HG02571 (cell line): ENCODE results near the gene PRKG1.

Experiments used
- ATAC-seq: cut with Tn5 transposase; IDR thresholded peaks from one replicate; pipeline ENCODE4 v1.9.1; 2021; ENCODE audit warnings: mild to moderate bottlenecking, moderate library complexity; ENCODE audit not compliant: unreplicated experiment

The PRKG1 gene

DNA sequence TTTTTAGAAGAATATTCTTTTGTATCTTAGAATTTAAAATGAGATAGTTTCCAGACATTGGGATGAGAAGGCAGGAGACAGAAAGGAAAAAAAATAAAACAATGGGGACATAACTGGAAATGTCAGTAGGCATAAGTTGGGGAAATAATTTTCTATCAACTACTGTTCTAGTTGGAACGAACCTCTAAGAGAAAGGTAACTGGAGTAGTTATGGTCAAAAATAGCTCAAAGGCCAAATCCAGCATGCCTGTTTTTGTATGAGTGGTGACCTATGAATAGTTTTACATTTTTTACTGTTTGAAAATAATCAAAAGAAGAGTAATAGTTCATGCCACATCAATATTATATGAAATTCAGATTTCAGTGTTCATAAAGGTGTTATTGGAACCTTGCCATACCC lies 877.3 kb downstream of the PRKG1 start:
- no peak for ATAC-seq

DNA sequence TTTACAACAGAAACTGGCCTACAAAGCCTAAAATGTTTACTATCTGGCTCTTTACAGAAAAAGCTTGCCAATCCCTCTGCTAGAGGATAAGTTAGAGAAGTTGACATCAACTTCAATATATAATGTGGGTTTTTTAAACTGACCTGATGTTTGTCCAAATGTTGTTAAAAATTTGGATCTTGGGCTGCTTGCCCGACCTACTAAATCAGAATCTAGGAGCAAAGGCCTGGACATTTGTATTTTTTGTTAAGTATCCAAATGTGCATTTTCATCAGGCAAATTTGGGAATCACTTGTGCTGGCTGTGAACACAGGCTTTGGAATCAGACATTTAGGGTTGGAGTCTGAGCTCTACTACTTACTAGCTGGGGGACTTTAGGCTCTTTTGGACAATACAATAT lies 877.8 kb downstream of the PRKG1 start:
- ATAC-seq, result no peak

DNA sequence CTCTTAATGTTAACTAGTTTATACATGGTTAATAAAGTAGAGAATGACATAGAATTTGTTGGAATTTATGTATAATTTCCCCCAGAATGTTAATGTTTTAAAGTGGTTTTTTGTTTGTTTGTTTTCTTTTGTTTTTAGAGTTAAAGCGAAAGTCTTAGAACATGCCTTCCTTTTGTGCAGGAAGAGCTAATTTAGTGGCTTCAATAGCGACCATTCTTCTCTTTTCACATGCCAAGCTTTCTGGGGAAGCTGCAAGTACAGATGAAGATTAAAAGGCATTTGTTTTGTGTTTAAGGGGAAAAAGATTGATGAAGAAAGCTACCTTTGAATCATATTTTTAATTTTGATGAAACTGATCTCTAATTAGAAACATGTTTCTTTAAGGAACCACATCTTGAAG lies 881.4 kb downstream of the PRKG1 start:
- ATAC-seq, result no peak

DNA sequence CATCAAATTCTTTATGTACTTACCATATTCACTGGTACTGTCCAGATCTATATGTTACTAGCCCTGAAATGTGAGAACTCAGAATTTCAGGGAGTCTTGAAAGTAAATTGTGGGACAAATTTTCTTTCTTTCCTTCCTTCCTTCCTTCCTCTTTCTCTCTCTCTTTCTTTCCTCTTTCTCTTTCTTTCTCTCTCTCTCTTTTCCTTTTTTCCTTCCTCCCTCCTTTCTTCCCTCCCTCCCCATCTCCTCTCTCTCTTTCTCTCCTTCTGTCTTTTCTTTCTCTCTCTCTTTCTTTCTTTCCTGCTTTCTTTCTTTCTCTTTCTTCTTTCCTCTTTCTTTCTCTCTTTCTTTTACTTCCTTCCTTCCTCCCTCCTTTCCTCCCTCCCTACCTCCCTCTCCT lies 882.5 kb downstream of the PRKG1 start:
- no peak for ATAC-seq

DNA sequence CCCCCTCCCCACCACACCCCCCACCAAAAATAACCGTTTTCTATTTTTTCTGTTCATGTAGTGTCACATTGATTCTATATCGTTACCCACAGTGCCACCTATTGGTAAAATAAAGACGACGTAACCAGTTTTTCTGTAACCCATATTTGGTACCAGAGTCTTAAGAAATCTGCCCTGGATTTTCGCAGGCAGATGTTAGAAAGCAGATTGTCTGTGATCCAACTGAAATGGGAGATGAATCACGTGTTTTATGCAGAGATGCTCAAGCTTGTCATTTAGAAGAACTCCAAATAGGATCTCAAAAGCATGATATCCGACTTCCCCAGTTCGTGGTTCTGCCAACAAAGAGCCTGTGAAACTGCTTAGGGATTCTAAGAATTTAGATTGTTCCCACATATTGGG lies 886.2 kb downstream of the PRKG1 start:
- no peak for ATAC-seq

DNA sequence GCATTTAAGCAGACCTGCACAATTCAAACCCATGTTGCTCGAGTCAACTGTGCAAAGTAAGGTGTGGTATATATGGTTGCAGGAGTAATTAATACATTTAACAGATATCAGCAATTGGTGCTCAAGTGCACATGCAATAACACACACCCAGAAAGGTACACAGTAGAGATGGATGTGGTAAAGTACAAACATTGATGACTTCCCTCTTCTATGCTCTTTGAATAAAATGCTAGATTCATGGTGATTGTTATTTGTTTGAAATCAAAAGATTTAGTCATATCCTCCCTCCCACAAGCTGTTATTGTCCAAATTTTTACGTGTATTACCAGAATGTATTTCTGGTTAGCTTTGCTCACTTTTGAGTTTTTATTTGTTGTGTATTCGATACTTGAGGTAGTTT lies 887.1 kb downstream of the PRKG1 start:
- no peak for ATAC-seq

DNA sequence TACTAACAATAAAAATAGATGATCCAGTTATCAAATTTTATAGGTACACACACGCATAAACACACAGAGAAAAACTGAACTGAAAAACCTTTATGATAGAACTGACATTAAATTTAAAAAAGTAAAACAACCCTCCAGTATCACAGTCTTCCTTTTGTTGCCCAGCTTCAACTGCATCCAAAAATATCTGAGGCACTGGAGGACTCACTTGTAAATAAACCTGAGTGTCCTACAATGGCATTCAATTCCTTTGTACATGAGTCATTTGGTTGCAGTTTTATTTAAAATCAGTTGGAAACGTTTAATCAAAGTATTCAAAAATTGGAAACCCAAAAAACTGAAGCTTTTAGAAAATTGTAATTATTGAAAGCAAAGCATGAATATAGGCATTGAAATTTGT lies 890.3 kb downstream of the PRKG1 start:
- ATAC-seq, result no peak

DNA sequence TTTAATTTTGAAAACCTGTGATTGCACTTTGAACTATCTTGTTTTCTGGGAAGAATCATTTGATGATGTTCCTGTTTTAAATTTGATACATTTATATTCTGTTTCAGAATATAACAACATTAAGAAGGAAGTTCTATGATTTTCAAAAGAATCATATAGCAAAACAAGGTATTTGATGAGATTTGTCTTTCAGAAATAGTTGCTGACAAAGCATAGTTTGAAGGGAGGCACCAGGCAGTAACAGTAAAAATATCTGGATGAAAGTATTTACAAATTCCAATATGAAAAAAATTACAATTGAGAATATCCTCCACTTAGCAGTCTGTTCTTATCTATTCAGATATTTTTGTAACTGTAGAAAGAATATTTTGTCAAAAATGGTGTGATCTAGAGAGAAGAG lies 891.2 kb downstream of the PRKG1 start:
- no peak for ATAC-seq

DNA sequence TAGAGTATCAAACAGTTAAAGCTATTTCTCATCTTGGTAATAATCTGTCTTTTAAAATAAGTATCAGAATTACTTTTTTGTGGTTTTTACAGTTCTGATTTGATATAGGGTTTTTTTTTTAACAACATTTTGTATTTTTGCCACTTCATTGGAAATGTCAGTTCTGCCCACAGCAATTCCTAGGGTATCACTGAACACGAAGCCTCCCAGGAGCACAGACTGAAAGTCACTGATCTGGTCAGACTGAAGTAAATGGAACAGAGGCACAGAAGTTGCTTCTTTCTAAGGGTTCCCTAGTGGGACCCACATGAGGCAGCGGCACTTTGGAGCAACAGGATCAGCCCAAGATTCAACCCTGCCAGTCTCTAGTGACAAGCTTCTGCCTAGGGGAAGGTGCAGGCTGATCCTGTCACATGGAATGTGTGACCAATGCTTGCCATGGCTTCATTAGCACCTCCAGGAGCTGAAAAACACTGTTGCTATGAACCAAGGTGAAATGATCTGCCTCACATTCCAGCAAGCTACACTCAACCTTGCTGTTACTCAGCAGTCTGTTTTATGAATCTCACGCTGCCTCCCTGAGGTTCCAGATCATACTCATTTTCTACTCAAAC lies 898.6 kb downstream of the PRKG1 start:
- no peak for ATAC-seq

DNA sequence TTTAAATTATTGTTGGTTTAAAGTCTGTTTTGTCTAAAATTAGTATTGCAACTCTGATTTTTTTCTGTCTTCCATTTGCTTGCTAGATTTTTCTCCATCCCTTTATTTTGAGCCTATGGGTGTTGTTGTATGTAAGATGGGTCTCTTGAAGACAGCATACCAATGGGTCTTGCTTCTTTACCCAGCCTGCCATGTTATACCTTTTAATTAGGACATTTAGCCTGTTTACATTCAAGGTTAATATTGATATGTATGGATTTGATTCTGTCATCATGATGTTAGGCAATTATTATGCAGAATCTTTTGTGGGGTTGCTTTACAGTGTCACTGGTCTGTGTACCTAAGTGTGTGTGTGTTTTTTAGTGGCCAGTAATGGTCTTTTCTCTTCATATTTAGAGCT lies 906.5 kb downstream of the PRKG1 start:
- ATAC-seq, result no peak

DNA sequence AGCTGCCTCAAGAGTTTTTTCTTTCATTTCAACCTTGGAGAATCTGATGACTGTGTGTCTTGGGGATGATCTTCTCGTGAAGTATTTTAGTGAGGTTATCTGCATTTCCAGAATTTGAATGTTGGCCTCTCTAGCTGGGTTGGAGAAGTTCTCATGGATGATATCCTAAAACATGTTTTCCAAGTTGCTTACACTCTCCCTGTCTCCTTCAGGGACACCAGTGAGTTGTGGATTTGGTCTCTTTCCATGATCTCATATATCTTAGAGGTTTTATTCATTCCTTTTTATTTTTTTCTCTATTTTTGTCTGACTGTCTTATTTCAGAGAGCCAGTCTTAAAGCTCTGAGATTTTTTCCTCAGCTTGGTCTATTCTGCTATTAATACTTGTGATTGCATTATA lies 907.4 kb downstream of the PRKG1 start:
- no peak for ATAC-seq

DNA sequence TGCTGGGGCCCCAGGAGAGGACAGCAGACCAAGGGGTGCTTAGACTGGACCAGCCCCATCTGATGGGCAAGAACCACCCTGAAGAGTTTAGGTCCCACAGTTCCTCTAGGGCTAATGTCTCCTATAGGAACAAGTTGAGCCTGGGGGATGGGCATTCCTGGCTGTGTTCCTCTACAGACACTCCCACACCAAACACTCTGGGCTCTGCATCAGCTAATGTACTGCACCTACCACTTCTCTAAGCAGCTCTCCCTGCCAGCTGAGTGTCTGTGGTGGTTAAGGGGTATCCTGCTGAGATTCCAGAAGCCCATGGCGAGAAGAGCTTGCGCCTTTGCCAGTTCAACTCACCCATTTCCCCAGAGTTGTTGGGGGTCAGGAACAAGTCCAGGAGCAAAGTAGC lies 909.2 kb downstream of the PRKG1 start:
- no peak for ATAC-seq

DNA sequence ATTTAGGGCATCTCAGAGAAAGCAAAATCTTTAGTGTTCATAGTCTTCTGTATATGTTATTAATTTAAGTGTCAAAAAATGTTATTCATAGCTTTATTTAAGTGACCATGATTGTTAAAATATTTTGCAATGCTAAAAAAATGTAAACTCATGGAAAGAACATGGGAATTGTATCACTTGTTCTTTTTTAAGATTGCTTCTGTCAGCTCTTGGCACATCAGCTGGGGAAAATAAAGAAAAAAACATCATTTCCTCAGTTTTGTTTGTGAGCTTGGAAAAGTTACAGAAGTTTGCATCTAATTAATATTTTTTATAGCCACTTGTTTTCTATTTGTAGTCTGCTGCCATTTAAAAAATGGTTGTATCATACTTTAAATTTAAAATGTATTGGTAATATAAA lies 911.0 kb downstream of the PRKG1 start:
- no peak for ATAC-seq

DNA sequence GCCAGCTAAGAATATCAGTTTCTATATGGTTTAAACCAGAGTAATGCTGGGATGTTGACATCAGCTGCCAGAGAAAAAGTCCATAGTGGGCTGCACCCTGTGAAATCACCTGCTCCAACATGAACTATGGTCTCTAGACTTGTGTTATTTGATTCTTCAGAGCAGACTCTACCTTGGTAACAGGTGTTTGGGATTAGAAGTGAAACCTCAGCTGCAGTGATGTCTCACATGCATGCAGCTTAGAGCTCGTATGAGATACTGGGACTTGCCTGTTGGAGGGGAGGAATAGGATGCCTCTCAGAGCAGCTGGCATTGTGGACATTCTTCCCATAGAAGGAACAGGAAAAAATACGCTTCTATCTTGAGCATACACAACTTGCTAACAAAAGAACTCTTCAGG lies 912.2 kb downstream of the PRKG1 start:
- no peak for ATAC-seq

DNA sequence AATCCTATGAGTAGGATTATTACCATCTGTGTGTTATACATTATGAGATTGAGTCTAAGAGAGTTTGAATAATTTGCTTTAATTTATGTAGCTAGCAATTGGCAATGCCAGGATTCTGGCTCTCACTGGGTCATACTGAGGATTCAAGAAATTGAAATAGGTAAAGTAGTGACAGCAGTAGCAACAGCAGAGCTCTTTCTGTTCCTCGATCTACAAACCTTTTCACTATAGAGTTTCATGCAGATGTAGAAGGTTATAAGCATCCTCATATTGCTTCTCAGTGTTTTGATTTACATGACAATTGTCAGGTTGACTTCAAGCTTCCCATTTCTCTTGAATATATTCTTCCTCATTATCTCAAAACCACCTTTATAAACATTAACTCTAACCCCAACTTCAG lies 919.2 kb downstream of the PRKG1 start:
- ATAC-seq, result no peak

DNA sequence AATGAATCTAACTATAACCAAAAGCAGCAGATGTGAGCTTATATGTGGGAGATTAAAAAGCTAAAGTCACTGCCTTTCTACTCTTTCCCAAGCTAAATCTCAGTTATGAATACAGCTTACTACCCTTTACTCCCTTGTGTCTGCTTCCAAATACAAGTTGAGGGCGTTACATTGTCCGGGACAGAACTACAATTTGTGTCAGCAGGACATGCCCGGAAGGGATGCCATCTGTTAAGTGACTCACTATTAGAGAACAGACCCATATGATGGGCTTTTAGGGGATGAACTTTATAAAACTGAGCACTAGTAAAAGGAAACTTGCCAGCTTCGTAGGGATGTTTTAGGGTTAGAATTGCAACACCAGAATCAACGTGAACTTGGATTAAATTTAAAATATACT lies 924.8 kb downstream of the PRKG1 start:
- ATAC-seq, result no peak

DNA sequence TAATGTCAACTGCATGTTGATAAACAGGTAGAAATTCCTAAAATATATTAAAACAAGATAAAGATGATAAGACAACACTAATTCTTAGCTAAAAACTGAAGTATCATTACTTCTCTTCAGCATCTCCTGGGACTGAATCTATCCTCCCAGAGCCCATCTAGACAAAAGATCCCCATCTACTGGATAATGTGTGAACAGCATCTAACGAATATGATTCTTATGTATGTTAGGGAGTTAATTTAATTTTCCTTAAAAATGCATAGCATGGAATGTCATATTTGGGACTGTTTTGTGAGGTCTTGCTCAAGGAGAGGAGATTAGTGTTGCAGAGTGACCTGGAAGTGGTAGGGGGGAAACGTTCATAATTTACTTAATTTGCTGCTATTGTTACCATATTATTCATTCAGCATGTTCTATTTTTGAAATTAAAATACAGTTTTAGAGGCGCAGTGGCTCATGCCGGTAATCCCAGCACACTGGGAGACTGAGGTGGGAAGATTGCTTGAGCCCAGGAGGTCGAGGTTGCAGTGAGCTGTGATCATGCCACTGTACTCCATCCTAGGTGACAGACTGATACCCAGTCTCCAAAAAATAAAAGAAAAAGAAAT lies 930.2 kb downstream of the PRKG1 start:
- no peak for ATAC-seq

DNA sequence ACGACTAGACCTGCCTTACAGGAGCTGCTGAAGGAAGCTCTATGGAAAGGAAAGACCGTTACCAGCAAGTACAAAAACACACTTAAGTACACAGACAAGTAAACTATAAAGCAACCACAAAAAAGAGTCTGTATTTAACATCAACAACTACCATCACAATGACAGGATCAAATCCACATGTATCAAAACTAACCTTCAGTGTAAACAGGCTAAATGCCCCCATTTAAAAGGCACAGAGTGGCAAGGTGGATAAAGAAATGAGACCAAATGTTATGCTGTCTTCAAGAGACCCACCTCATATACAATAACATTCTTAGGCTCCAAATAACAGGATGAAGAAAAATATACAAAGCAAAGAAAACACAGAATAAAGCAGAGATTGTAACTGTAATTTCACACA lies 932.8 kb downstream of the PRKG1 start:
- ATAC-seq, result no peak

DNA sequence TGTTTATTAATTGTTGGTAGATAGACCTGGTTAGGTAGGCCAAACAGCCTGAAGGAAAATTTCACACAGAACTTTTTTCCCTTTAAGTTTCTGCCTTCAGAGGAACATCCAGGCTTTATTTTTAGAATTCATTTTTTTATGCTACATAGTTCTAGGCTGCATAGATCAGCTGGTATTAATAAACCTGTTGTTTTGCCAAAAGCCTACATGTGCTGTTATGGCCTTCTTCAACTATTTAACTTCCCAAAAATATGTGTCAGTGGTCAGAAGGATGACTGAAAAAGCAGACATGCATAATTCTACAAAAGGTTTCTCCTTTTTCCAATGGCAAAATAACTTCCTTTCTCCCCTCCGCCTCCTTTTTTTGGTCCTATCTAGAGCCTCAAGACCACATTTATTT lies 936.8 kb downstream of the PRKG1 start:
- no peak for ATAC-seq

DNA sequence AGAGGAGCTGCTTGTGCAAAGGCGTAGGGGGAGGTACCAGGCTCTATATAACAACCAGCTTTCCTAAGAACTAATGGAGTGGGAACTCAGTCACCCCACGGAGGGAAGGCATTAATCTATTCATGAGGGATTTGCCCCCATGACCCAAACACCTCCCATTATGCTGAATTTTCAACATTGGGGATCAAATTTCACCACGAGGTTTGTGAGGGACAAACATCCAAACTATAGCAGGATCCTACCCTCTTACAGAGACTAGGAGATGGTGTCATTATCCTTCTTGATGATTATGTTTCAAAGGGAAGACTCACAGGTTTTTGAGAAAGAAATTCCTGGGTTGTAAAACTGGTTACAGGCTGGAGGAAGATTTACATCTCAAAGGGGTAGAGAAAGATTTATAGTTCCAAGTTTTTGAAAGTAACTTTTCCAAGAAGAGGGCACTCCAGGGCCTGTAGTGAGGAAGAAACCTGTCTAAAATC lies 944.8 kb downstream of the PRKG1 start:
- no peak for ATAC-seq

DNA sequence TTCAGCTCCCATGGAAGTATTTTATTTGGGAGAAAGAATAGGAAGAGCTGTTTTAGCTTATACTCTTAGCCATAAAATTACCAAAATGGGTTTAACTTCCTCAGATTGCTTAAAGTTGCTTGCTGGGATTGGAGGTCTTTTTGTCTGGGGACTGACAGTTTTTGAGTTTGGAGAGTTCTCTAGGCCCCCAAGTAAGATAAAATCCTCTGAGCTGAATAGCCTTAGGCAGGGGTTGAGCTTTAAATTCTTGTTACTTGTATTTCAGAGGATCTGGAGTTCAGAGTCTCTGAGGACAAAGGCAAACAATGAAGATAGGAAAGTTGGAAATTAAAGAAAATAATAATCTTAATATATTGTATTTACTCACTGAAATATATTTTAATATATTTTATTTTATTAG lies 945.4 kb downstream of the PRKG1 start:
- no peak for ATAC-seq

DNA sequence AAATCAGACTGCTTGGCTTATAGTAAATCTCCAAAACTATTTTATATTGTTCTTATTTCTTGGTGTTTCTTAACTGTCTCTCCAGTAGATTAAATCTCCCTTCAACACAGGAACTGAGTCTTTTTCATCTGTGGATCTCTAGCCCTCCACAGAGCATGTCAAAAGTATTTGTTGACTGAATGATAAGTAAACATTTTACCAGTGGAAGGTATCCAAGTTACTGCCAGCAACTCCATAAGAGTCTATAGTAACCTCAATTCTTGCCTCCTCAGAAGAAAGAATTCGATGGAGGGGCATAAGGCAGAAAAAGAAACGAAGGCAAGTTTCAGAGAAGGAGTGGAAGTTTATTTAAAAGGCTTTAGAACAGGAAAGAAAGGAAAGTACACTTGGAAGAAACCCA lies 945.9 kb downstream of the PRKG1 start:
- no peak for ATAC-seq

DNA sequence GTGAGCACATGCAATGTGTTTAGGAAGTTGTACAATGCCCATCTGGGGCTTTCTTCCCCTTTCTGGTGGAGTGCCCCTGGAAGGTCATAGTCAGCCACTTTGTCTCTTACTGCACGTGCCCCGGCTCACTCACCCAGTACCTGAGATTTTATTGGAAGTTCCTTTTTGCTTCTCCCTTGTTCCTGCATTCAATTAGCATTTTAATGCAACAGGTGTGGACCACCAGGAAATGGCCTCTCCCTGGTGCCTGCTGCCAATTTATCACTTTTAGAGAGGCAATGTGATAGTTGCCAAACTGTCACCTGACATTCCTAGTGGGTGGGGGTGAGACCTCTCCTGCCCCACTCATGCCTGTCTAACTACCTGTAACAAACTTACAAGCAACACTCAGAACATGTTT lies 946.4 kb downstream of the PRKG1 start:
- ATAC-seq, result no peak
